HepG2 (cell line): ENCODE results near the gene ANXA3. TPM values are rescaled to one million over a fixed set of nuclear protein-coding genes. Genes with fewer than 3 reads are reported as not detected.

ENCODE experiments used
- MATR3 ChIP-seq: sonication (generic); formaldehyde crosslinking; IDR thresholded peaks from 2 replicates; pipeline ENCODE4 v1.4.0; 2020; ENCODE audit warnings: missing genetic modification reagents
- polyA plus RNA-seq, 8 experiments: library from polyadenylated mRNA; depleted of rRNA in 3 of 8; stranded (reverse) in 7 of 8; unstranded in 1 of 8; fragments of >200 nt; fragmentation: Illumina TruSeq in 4 of 8; extraction: Trizol in 4 of 8; gene quantifications; 2 replicates each; pipeline versions ENCODE4 v1.2.1 to v1.2.3, GENCODE V29; 2011 to 2016; ENCODE audit warnings: low read depth in 4 of 8, missing spikeins in 1 of 8, mixed read lengths in 1 of 8; ENCODE audit not compliant: insufficient read depth in 1 of 8
- total RNA-seq, 5 experiments: library from RNA; depleted of rRNA; stranded (reverse); fragments of >200 nt; fragmentation: Illumina TruSeq; extraction: Trizol; gene quantifications; 2 replicates each; pipeline ENCODE4 v1.2.3, GENCODE V29; 2016; ENCODE audit warnings: low read depth in 1 of 5
- TF ChIP-seq, protein P1 (sequence below): sonication (generic); formaldehyde crosslinking; IDR thresholded peaks from 2 replicates; pipeline ENCODE4 v1.5.0; 2020; ENCODE audit warnings: mild to moderate bottlenecking, missing genetic modification reagents, borderline replicate concordance
- TF ChIP-seq, protein P2 (sequence below): IDR thresholded peaks from 2 replicates; pipeline ENCODE4 v1.6.1; 2018; ENCODE audit warnings: missing genetic modification reagents, mild to moderate bottlenecking, missing compliant biosample characterization

The ANXA3 gene
- total and polyA plus RNA-seq, 2 of the 13 experiments (the other 11 are each of a cell fraction or from before 2014, with no cell fraction given), result 6.5 to 6.9 TPM

GRCh38 chr4:78609580-78609979 lies 58.0 kb downstream of the ANXA3 start (continued):
- TF ChIP-seq, protein P1, sequence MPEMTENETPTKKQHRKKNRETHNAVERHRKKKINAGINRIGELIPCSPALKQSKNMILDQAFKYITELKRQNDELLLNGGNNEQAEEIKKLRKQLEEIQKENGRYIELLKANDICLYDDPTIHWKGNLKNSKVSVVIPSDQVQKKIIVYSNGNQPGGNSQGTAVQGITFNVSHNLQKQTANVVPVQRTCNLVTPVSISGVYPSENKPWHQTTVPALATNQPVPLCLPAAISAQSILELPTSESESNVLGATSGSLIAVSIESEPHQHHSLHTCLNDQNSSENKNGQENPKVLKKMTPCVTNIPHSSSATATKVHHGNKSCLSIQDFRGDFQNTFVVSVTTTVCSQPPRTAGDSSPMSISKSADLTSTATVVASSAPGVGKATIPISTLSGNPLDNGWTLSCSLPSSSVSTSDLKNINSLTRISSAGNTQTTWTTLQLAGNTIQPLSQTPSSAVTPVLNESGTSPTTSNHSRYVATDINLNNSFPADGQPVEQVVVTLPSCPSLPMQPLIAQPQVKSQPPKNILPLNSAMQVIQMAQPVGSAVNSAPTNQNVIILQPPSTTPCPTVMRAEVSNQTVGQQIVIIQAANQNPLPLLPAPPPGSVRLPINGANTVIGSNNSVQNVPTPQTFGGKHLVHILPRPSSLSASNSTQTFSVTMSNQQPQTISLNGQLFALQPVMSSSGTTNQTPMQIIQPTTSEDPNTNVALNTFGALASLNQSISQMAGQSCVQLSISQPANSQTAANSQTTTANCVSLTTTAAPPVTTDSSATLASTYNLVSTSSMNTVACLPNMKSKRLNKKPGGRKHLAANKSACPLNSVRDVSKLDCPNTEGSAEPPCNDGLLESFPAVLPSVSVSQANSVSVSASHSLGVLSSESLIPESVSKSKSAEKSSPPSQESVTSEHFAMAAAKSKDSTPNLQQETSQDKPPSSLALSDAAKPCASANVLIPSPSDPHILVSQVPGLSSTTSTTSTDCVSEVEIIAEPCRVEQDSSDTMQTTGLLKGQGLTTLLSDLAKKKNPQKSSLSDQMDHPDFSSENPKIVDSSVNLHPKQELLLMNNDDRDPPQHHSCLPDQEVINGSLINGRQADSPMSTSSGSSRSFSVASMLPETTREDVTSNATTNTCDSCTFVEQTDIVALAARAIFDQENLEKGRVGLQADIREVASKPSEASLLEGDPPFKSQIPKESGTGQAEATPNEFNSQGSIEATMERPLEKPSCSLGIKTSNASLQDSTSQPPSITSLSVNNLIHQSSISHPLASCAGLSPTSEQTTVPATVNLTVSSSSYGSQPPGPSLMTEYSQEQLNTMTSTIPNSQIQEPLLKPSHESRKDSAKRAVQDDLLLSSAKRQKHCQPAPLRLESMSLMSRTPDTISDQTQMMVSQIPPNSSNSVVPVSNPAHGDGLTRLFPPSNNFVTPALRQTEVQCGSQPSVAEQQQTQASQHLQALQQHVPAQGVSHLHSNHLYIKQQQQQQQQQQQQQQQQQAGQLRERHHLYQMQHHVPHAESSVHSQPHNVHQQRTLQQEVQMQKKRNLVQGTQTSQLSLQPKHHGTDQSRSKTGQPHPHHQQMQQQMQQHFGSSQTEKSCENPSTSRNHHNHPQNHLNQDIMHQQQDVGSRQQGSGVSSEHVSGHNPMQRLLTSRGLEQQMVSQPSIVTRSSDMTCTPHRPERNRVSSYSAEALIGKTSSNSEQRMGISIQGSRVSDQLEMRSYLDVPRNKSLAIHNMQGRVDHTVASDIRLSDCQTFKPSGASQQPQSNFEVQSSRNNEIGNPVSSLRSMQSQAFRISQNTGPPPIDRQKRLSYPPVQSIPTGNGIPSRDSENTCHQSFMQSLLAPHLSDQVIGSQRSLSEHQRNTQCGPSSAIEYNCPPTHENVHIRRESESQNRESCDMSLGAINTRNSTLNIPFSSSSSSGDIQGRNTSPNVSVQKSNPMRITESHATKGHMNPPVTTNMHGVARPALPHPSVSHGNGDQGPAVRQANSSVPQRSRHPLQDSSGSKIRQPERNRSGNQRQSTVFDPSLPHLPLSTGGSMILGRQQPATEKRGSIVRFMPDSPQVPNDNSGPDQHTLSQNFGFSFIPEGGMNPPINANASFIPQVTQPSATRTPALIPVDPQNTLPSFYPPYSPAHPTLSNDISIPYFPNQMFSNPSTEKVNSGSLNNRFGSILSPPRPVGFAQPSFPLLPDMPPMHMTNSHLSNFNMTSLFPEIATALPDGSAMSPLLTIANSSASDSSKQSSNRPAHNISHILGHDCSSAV, result no peak
- TF ChIP-seq, protein P2, sequence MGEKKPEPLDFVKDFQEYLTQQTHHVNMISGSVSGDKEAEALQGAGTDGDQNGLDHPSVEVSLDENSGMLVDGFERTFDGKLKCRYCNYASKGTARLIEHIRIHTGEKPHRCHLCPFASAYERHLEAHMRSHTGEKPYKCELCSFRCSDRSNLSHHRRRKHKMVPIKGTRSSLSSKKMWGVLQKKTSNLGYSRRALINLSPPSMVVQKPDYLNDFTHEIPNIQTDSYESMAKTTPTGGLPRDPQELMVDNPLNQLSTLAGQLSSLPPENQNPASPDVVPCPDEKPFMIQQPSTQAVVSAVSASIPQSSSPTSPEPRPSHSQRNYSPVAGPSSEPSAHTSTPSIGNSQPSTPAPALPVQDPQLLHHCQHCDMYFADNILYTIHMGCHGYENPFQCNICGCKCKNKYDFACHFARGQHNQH, result no peak
- no peak for TF ChIP-seq MATR3 (CRISPR knock-in tag)
